22Rv1 (cell line): ENCODE results near the gene RNF186.

Experiments used
- ZFX ChIP-seq: fragments of 450-650 bp; IDR thresholded peaks from 2 replicates; pipeline ENCODE4 v1.6.1; 2017; ENCODE audit warnings: antibody characterized with exemption, borderline replicate concordance
- TF ChIP-seq, protein P1 (sequence below): fragments of 450-650 bp; IDR thresholded peaks from 2 replicates; pipeline ENCODE4 v1.5.1; 2017; ENCODE audit warnings: mild to moderate bottlenecking

GRCh38 chr1:19818324-19818723 lies 3.2 kb upstream of the RNF186 start:
- TF ChIP-seq, protein P1, sequence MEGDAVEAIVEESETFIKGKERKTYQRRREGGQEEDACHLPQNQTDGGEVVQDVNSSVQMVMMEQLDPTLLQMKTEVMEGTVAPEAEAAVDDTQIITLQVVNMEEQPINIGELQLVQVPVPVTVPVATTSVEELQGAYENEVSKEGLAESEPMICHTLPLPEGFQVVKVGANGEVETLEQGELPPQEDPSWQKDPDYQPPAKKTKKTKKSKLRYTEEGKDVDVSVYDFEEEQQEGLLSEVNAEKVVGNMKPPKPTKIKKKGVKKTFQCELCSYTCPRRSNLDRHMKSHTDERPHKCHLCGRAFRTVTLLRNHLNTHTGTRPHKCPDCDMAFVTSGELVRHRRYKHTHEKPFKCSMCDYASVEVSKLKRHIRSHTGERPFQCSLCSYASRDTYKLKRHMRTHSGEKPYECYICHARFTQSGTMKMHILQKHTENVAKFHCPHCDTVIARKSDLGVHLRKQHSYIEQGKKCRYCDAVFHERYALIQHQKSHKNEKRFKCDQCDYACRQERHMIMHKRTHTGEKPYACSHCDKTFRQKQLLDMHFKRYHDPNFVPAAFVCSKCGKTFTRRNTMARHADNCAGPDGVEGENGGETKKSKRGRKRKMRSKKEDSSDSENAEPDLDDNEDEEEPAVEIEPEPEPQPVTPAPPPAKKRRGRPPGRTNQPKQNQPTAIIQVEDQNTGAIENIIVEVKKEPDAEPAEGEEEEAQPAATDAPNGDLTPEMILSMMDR = no peak
- no peak for TF ChIP-seq ZFX
